ENCODE measurements around the gene CYP4F3. TPM values are rescaled to one million over a fixed set of nuclear protein-coding genes. Genes with fewer than 3 reads are reported as not detected.
"Not testable (repeated sequence)": the region's sequence is repeated elsewhere in the genome, so short reads cannot be mapped to it uniquely, and the experiment has no call there.

The CYP4F3 gene
- total RNA-seq (2.2 TPM), polyA plus RNA-seq (ENCODE audit: insufficient read depth, low read depth, low replicate concordance) (17.9 TPM)
- long read RNA-seq, donor 1, result 0 reads
- long read RNA-seq, donor 2, result 0 reads
- long read RNA-seq, donor 3, result 0 reads
- long read RNA-seq, donor 4, result 0 reads
- long read RNA-seq, donor 5, result 0 reads
- long read RNA-seq, donor 6, result 0 reads
- long read RNA-seq, donor 7, partial matches to known transcripts, result 3 of 3 reads
- long read RNA-seq, donor 7, other reads (novel, unspliced or antisense), result 0 of 3 reads
- long read RNA-seq, donor 8, result 0 reads
- long read RNA-seq, donor 9, result 0 reads
- long read RNA-seq, donor 10, result 0 reads

- H3K36me3 ChIP-seq (ENCODE audit: control insufficient read depth in 2 of 3, insufficient read depth in 3 of 3, low read length in 3 of 3), result no peaks in the 10 kb centered on the region
- peak in 4 of 5 donors; percentile 0 to 88 (median 28) for DNase-seq
- H3K9ac ChIP-seq (ENCODE audit: low read length in 3 of 3), result peak within 1 kb of the TSS in 1 of 3 donors; percentile 58
- no peak for FAIRE-seq
- H3K4me1 ChIP-seq (ENCODE audit: control insufficient read depth in 2 of 3, insufficient read depth in 2 of 3, low read depth in 1 of 3, low read length in 3 of 3), result peaks cover 0 to 11% (median 3%) of the 10 kb centered on the region in 3 donors
- no peaks in the 10 kb centered on the region for H3K27me3 ChIP-seq (ENCODE audit: control insufficient read depth, insufficient read depth, low read length)
- no peaks in the 10 kb centered on the region for H3K9me3 ChIP-seq (ENCODE audit: control insufficient read depth in 2 of 3, insufficient read depth in 1 of 3, low read length in 3 of 3)
- intact Hi-C loops (cut with DNase I), result no loop called here
- H3K4me3 ChIP-seq (ENCODE audit: low read length in 3 of 3), result peak within 1 kb of the TSS in 2 of 3 donors; percentile 74
- TF ChIP-seq CTCF (IDR thresholded peaks at IDR 0.05; ENCODE audit: borderline replicate concordance, extremely low read depth, insufficient read depth), result no peak
- peak within 1 kb of the TSS; percentile 56 to 90 for H3K27ac ChIP-seq (ENCODE audit: low read depth in 2 of 2, low read length in 2 of 2)
These were observed at the start of gene CYP4F3 for GRCh38 chr19:15640294-15640903. TSS of gene CYP4F3 (plus strand) at chr19:15640897. CDS start at chr19:15641416, 519 bp downstream.

- intact Hi-C loops (cut with DNase I), result no loop called here
- no peak for DNase-seq
These were observed 48.9 kb upstream of the CYP4F3 start for GRCh38 chr19:15591796-15592195.

GRCh38 chr19:15592506-15592905, 48.2 kb upstream of the CYP4F3 start:
- H3K27ac ChIP-seq (ENCODE audit: low read depth in 2 of 2, low read length in 2 of 2); H3K9me3 ChIP-seq (ENCODE audit: control insufficient read depth in 2 of 3, insufficient read depth in 1 of 3, low read length in 3 of 3); H3K27me3 ChIP-seq (ENCODE audit: control insufficient read depth, insufficient read depth, low read length); H3K4me3 ChIP-seq (ENCODE audit: low read length in 3 of 3); H3K4me1 ChIP-seq (ENCODE audit: control insufficient read depth in 2 of 3, insufficient read depth in 2 of 3, low read depth in 1 of 3, low read length in 3 of 3); intact Hi-C loops (cut with DNase I); FAIRE-seq; DNase-seq; H3K9ac ChIP-seq (ENCODE audit: low read length in 3 of 3); H3K36me3 ChIP-seq (ENCODE audit: control insufficient read depth in 2 of 3, insufficient read depth in 3 of 3, low read length in 3 of 3): not testable (repeated sequence)

More at GRCh38 chr19:15591796-15592195, 48.9 kb upstream of the CYP4F3 start:
- H3K9ac ChIP-seq (ENCODE audit: low read length in 3 of 3), result no peak overlapping the region
- no peaks in the 10 kb centered on the region for H3K27me3 ChIP-seq (ENCODE audit: control insufficient read depth, insufficient read depth, low read length)
- no peaks in the 10 kb centered on the region for H3K9me3 ChIP-seq (ENCODE audit: control insufficient read depth in 2 of 3, insufficient read depth in 1 of 3, low read length in 3 of 3)
- H3K27ac ChIP-seq (ENCODE audit: low read depth in 2 of 2, low read length in 2 of 2), result no peak overlapping the region
- no peak for FAIRE-seq
- H3K36me3 ChIP-seq (ENCODE audit: control insufficient read depth in 2 of 3, insufficient read depth in 3 of 3, low read length in 3 of 3), result no peaks in the 10 kb centered on the region
- no peak for TF ChIP-seq CTCF (IDR thresholded peaks at IDR 0.05; ENCODE audit: borderline replicate concordance, extremely low read depth, insufficient read depth)
- H3K4me3 ChIP-seq (ENCODE audit: low read length in 3 of 3), result no peak overlapping the region
- no peaks in the 10 kb centered on the region for H3K4me1 ChIP-seq (ENCODE audit: control insufficient read depth in 2 of 3, insufficient read depth in 2 of 3, low read depth in 1 of 3, low read length in 3 of 3)

- H3K36me3 ChIP-seq (ENCODE audit: control insufficient read depth in 2 of 3, insufficient read depth in 3 of 3, low read length in 3 of 3); H3K27me3 ChIP-seq (ENCODE audit: control insufficient read depth, insufficient read depth, low read length); H3K4me3 ChIP-seq (ENCODE audit: low read length in 3 of 3); H3K27ac ChIP-seq (ENCODE audit: low read depth in 2 of 2, low read length in 2 of 2); intact Hi-C loops (cut with DNase I); H3K9me3 ChIP-seq (ENCODE audit: control insufficient read depth in 2 of 3, insufficient read depth in 1 of 3, low read length in 3 of 3); DNase-seq; FAIRE-seq; H3K4me1 ChIP-seq (ENCODE audit: control insufficient read depth in 2 of 3, insufficient read depth in 2 of 3, low read depth in 1 of 3, low read length in 3 of 3); H3K9ac ChIP-seq (ENCODE audit: low read length in 3 of 3): not testable (repeated sequence)
These were observed 46.9 kb upstream of the CYP4F3 start for GRCh38 chr19:15593766-15594165.
